HEK293 (cell line): ENCODE results near the gene ALKBH4.

Experiments
- CTCF ChIA-PET: fragments of 350-600 bp; formaldehyde crosslinking; extraction: SDS; loops from one replicate; lab custom pipeline; 2021; ENCODE audit warnings: antibody characterized with exemption; lab: Yijun Ruan, JAX
- POLR2A ChIA-PET: fragments of 300-600 bp; formaldehyde crosslinking; extraction: SDS; loops from one replicate; lab custom pipeline; 2020; ENCODE audit warnings: antibody characterized with exemption, inconsistent platforms; lab: Yijun Ruan, JAX
- H3K27ac ChIP-seq: fragments of 200-500 bp; sonication (Bioruptor generic); 2 replicates; pipeline ENCODE4 v1.5.1; 2014; ENCODE audit warnings: low read depth, low read length, control low read depth, inconsistent platforms; ENCODE audit errors: extremely low read depth
- H3K36me3 ChIP-seq, 2 experiments: fragments of 200-500 bp in 1 of 2; sonication (Bioruptor generic) in 1 of 2; 1 replicate in 1 of 2; 2 replicates in 1 of 2; pipeline ENCODE4 v1.5.1; 2014 to 2017; ENCODE audit warnings: inconsistent platforms in 2 of 2, low read length in 2 of 2; ENCODE audit not compliant: control insufficient read depth in 2 of 2, insufficient read depth in 1 of 2
- H3K4me1 ChIP-seq: fragments of 200-500 bp; sonication (Bioruptor generic); 2 replicates; pipeline ENCODE4 v1.5.1; 2014; ENCODE audit warnings: mild to moderate bottlenecking, low read length, inconsistent platforms; ENCODE audit not compliant: control insufficient read depth, insufficient read depth
- H3K4me3 ChIP-seq: 2 replicates; pipeline ENCODE4 v1.5.1; 2011; ENCODE audit warnings: low read depth, mild to moderate bottlenecking, control low read depth, low read length, moderate library complexity
- H3K9me3 ChIP-seq: fragments of 200-500 bp; sonication (Bioruptor generic); 2 replicates; pipeline ENCODE4 v1.5.1; 2014; ENCODE audit warnings: low read depth, low read length, inconsistent platforms; ENCODE audit not compliant: control insufficient read depth, insufficient read depth
- BCL6B ChIP-seq: fragments of 450-650 bp; formaldehyde crosslinking; IDR thresholded peaks from 2 replicates; pipeline ENCODE4 v1.5.1; 2017; ENCODE audit warnings: missing biosample characterization, missing genetic modification characterization
- GLIS1 ChIP-seq: fragments of 450-650 bp; formaldehyde crosslinking; IDR thresholded peaks from 2 replicates; pipeline ENCODE4 v1.5.1; 2016; ENCODE audit warnings: missing biosample characterization, missing genetic modification characterization
- GLIS2 ChIP-seq: fragments of 450-650 bp; formaldehyde crosslinking; IDR thresholded peaks from 2 replicates; pipeline ENCODE4 v1.5.1; 2016; ENCODE audit warnings: missing biosample characterization, missing genetic modification characterization
- IKZF3 ChIP-seq: fragments of 450-650 bp; IDR thresholded peaks from 2 replicates; pipeline ENCODE4 v1.5.0; 2018; ENCODE audit warnings: missing biosample characterization, mild to moderate bottlenecking, missing genetic modification characterization, moderate library complexity
- KLF1 ChIP-seq: fragments of 450-650 bp; formaldehyde crosslinking; IDR thresholded peaks from 2 replicates; pipeline ENCODE4 v1.5.1; 2016; ENCODE audit warnings: missing biosample characterization, missing genetic modification characterization
- KLF8 ChIP-seq: fragments of 450-650 bp; formaldehyde crosslinking; IDR thresholded peaks from 2 replicates; pipeline ENCODE4 v1.5.1; 2016; ENCODE audit warnings: missing biosample characterization, missing genetic modification characterization
- OVOL3 ChIP-seq: fragments of 450-650 bp; formaldehyde crosslinking; IDR thresholded peaks from 2 replicates; pipeline ENCODE4 v1.5.1; 2016; ENCODE audit warnings: missing biosample characterization, missing genetic modification characterization
- PRDM10 ChIP-seq: fragments of 450-650 bp; formaldehyde crosslinking; IDR thresholded peaks from 2 replicates; pipeline ENCODE4 v1.5.1; 2016; ENCODE audit warnings: missing biosample characterization, missing genetic modification characterization
- REST ChIP-seq: fragments of 450-650 bp; formaldehyde crosslinking; IDR thresholded peaks from 2 replicates; pipeline ENCODE4 v1.5.1; 2016; ENCODE audit warnings: missing biosample characterization, missing genetic modification characterization
- SP7 ChIP-seq: fragments of 450-650 bp; formaldehyde crosslinking; IDR thresholded peaks from 2 replicates; pipeline ENCODE4 v1.5.1; 2016; ENCODE audit warnings: missing biosample characterization, missing genetic modification characterization
- YY2 ChIP-seq: fragments of 450-650 bp; formaldehyde crosslinking; IDR thresholded peaks from 2 replicates; pipeline ENCODE4 v1.5.1; 2016; ENCODE audit warnings: missing biosample characterization, missing genetic modification characterization
- ZBTB17 ChIP-seq: fragments of 450-650 bp; formaldehyde crosslinking; IDR thresholded peaks from 2 replicates; pipeline ENCODE4 v1.5.1; 2016; ENCODE audit warnings: missing biosample characterization, missing genetic modification characterization
- ZBTB44 ChIP-seq: fragments of 450-650 bp; IDR thresholded peaks from 2 replicates; pipeline ENCODE4 v1.5.1; 2018; ENCODE audit warnings: missing biosample characterization, mild to moderate bottlenecking, missing genetic modification characterization
- ZBTB7A ChIP-seq: fragments of 450-650 bp; formaldehyde crosslinking; IDR thresholded peaks from 2 replicates; pipeline ENCODE4 v1.5.1; 2016; ENCODE audit warnings: low read depth, missing biosample characterization, missing genetic modification characterization
- ZNF280D ChIP-seq: fragments of 450-650 bp; formaldehyde crosslinking; IDR thresholded peaks from 2 replicates; pipeline ENCODE4 v1.5.1; 2016; ENCODE audit warnings: missing biosample characterization, missing genetic modification characterization
- ZNF324 ChIP-seq: fragments of 450-650 bp; formaldehyde crosslinking; IDR thresholded peaks from 2 replicates; pipeline ENCODE4 v1.5.1; 2016; ENCODE audit warnings: missing biosample characterization, missing genetic modification characterization
- ZNF398 ChIP-seq: fragments of 450-650 bp; formaldehyde crosslinking; IDR thresholded peaks from 2 replicates; pipeline ENCODE4 v1.5.1; 2017; ENCODE audit warnings: missing biosample characterization, missing genetic modification characterization
- ZNF501 ChIP-seq: fragments of 450-650 bp; formaldehyde crosslinking; IDR thresholded peaks from 2 replicates; pipeline ENCODE4 v1.5.1; 2016; ENCODE audit warnings: missing biosample characterization, missing genetic modification characterization
- ZNF629 ChIP-seq: fragments of 450-650 bp; formaldehyde crosslinking; IDR thresholded peaks from 2 replicates; pipeline ENCODE4 v1.5.1; 2017; ENCODE audit warnings: missing biosample characterization, missing genetic modification characterization
- ZNF777 ChIP-seq: fragments of 450-650 bp; formaldehyde crosslinking; IDR thresholded peaks from 2 replicates; pipeline ENCODE4 v1.5.1; 2017; ENCODE audit warnings: missing biosample characterization, missing genetic modification characterization, borderline replicate concordance
- ZSCAN16 ChIP-seq: fragments of 450-650 bp; formaldehyde crosslinking; IDR thresholded peaks from 2 replicates; pipeline ENCODE4 v1.5.1; 2016; ENCODE audit warnings: missing biosample characterization, missing genetic modification characterization

Gene ALKBH4

GRCh38 chr7:102464577-102465280, at the start of gene ALKBH4, which contains the start of gene LRWD1:
TSS of gene ALKBH4 (minus strand) at chr7:102464863. CDS start at chr7:102464836, 27 bp downstream.
TSS of gene LRWD1 (plus strand) at chr7:102464984. CDS start at chr7:102465081, 97 bp downstream.
- CTCF ChIA-PET, result interaction anchor here (0.7 to 1.6 kb wide), 5 partner anchors 29 to 237 kb away, joined by 3 to 7 read pairs (median 3); no protein-coding TSS in a partner anchor
- Histone ChIP-seq H3K36me3 (peaks cover 0 to 24% of the 10 kb centered on the region in 2 experiments; a peak in 2 of 3 replicates), H3K27ac (peak within 1 kb of the TSS; percentile 60), H3K4me3 (peak within 1 kb of the TSS; percentile 76), H3K9me3 (no peaks in the 10 kb centered on the region), H3K4me1 (no peaks in the 10 kb centered on the region; the same call in 1 of the 2 replicates)
- POLR2A ChIA-PET, result interaction anchor here (1.0 to 1.6 kb wide), 2 partner anchors 8 to 69 kb away, joined by 3 to 10 read pairs; partner anchors contain the start of gene PRKRIP1
- TF ChIP-seq ZNF501 (tag by site-specific recombination), result peak; percentile 58
- peak; percentile 67 for TF ChIP-seq PRDM10 (tag by site-specific recombination)
- peak; percentile 94 for TF ChIP-seq GLIS2 (tag by site-specific recombination)
- no peak; the same call in none of the 2 replicates for TF ChIP-seq REST (tag by site-specific recombination)
- TF ChIP-seq ZBTB7A (tag by site-specific recombination), result peak; percentile 84; the same call in 1 of the 2 replicates
- TF ChIP-seq ZNF629 (tag by site-specific recombination), result 0 out of 2 replicates have a peak, but pooled peaks have one; percentile 24
- 0 out of 2 replicates have a peak, but pooled peaks have one; percentile 43 for TF ChIP-seq KLF8 (tag by site-specific recombination)
- TF ChIP-seq GLIS1, result peak; percentile 87
- TF ChIP-seq ZNF324 (tag by site-specific recombination), result no peak
- peak; percentile 34; the same call in 1 of the 2 replicates for TF ChIP-seq ZNF398 (tag by site-specific recombination)
- TF ChIP-seq SP7 (tag by site-specific recombination), result 0 out of 2 replicates have a peak, but pooled peaks have one; percentile 43
- TF ChIP-seq KLF1 (tag by site-specific recombination), result peak; percentile 39; the same call in 1 of the 2 replicates
- no peak for TF ChIP-seq ZNF280D
- TF ChIP-seq ZNF777 (tag by site-specific recombination), result peak; percentile 99
- peak; percentile 86 for TF ChIP-seq YY2 (tag by site-specific recombination)
- peak; percentile 21 for TF ChIP-seq OVOL3
- TF ChIP-seq ZBTB44 (tag by site-specific recombination), result peak; percentile 60
- 0 out of 2 replicates have a peak, but pooled peaks have one; percentile 8 for TF ChIP-seq IKZF3 (tag by site-specific recombination)
- TF ChIP-seq ZSCAN16 (tag by site-specific recombination), result peak; percentile 75
- TF ChIP-seq BCL6B (tag by site-specific recombination), result no peak
- TF ChIP-seq ZBTB17 (tag by site-specific recombination), result no peak
